Calu3 (cell line): ENCODE measurements around the gene RAB25. TPM values are rescaled to one million over a fixed set of nuclear protein-coding genes. Genes with fewer than 3 reads are reported as not detected.

ENCODE experiments used
- BruUV-seq: library from RNA; stranded (reverse); fragments of 400-500 nt; replicated peaks from 2 replicates; lab custom pipeline; 2021; lab: Mats Ljungman, UMichigan
- CTCF ChIA-PET: fragments of 300-600 bp; sonication (Branson Sonifier 250); formaldehyde crosslinking; loops from one replicate; lab custom pipeline; 2022; ENCODE audit warnings: antibody characterized with exemption; lab: Charles Lee
- DNase-seq: peaks from one replicate; pipeline ENCODE4 v3.0.0; 2022
- H3K27ac Mint-ChIP-seq: one replicate; pipeline ENCODE4 v1.8.0; 2022; ENCODE audit warnings: mixed read lengths; ENCODE audit not compliant: unreplicated experiment
- H3K27me3 Mint-ChIP-seq: one replicate; pipeline ENCODE4 v1.8.0; 2022; ENCODE audit warnings: mixed read lengths; ENCODE audit not compliant: unreplicated experiment
- H3K36me3 Mint-ChIP-seq: one replicate; pipeline ENCODE4 v1.8.0; 2022; ENCODE audit warnings: mild to moderate bottlenecking, moderate library complexity, mixed read lengths; ENCODE audit not compliant: insufficient read depth, unreplicated experiment
- H3K4me1 Mint-ChIP-seq: one replicate; pipeline ENCODE4 v1.8.0; 2022; ENCODE audit warnings: mild to moderate bottlenecking, low read depth, mixed read lengths; ENCODE audit not compliant: unreplicated experiment
- H3K4me3 Mint-ChIP-seq: one replicate; pipeline ENCODE4 v1.8.0; 2022; ENCODE audit warnings: mild to moderate bottlenecking, low read depth, moderate library complexity, mixed read lengths; ENCODE audit not compliant: unreplicated experiment
- H3K9me3 Mint-ChIP-seq: one replicate; pipeline ENCODE4 v1.8.0; 2022; ENCODE audit warnings: low read depth, mixed read lengths; ENCODE audit not compliant: unreplicated experiment
- CTCF ChIP-seq: fragments of 200-600 bp; IDR thresholded peaks from one replicate; pipeline ENCODE4 v1.8.0; 2022; ENCODE audit warnings: antibody characterized with exemption; ENCODE audit not compliant: unreplicated experiment
- intact Hi-C: fragments of 100-400 bp; cut with micrococcal nuclease; formaldehyde crosslinking; loops from one replicate; pipeline ENCODE4 v1.10.0; 2022; ENCODE audit not compliant: unreplicated experiment
- total RNA-seq: library from RNA; stranded (reverse); gene quantifications from 2 replicates; pipeline ENCODE4 v1.2.3, GENCODE V29; 2022

RAB25 gene
- total RNA-seq, 1 experiment from 2014 or later, result 182 TPM

GRCh38 chr1:156103521-156103947 lies 42.6 kb downstream of the RAB25 start:
- no peaks in the 10 kb centered on the region for H3K9me3 Mint-ChIP-seq
- CTCF ChIA-PET, result interaction anchor here (19.9 kb wide), 1 partner anchor 24 kb away, joined by 356 read pairs; no protein-coding TSS in a partner anchor
- no peak for TF ChIP-seq CTCF
- H3K27me3 Mint-ChIP-seq, result no peaks in the 10 kb centered on the region
- peak; percentile 54 for DNase-seq
- peaks cover 80% of the 10 kb centered on the region for H3K4me1 Mint-ChIP-seq
- intact Hi-C loops, result no loop called here
- BruUV-seq, result no TSS peak
- peak overlapping the region; percentile 64 for H3K4me3 Mint-ChIP-seq
- peak overlapping the region; percentile 89 for H3K27ac Mint-ChIP-seq
- peaks cover 36% of the 10 kb centered on the region for H3K36me3 Mint-ChIP-seq

GRCh38 chr1:156104065-156104810 lies 43.3 kb downstream of the RAB25 start:
- intact Hi-C loops, result no loop called here
- peak overlapping the region; percentile 89 for H3K27ac Mint-ChIP-seq
- H3K4me1 Mint-ChIP-seq, result peaks cover 84% of the 10 kb centered on the region
- peak; percentile 88 for DNase-seq
- TF ChIP-seq CTCF, result no peak
- CTCF ChIA-PET, result interaction anchor here (19.9 kb wide), 1 partner anchor 23 kb away, joined by 356 read pairs; no protein-coding TSS in a partner anchor
- H3K4me3 Mint-ChIP-seq, result peak overlapping the region; percentile 64
- H3K36me3 Mint-ChIP-seq, result peaks cover 38% of the 10 kb centered on the region
- no TSS peak for BruUV-seq
- H3K9me3 Mint-ChIP-seq, result no peaks in the 10 kb centered on the region
- H3K27me3 Mint-ChIP-seq, result no peaks in the 10 kb centered on the region

- Mint-ChIP-seq H3K4me1 (peaks cover 90% of the 10 kb centered on the region), H3K4me3 (peak overlapping the region; percentile 64), H3K36me3 (peaks cover 41% of the 10 kb centered on the region), H3K9me3 (no peaks in the 10 kb centered on the region), H3K27ac (peak overlapping the region; percentile 89), H3K27me3 (no peaks in the 10 kb centered on the region)
- no TSS peak for BruUV-seq
- CTCF ChIA-PET, result interaction anchor here (0.9 to 19.9 kb wide), 2 partner anchors 11 to 22 kb away, joined by 3 to 356 read pairs; no protein-coding TSS in a partner anchor
- DNase-seq, result no peak
- no peak for TF ChIP-seq CTCF
- intact Hi-C loops, result no loop called here
Measured at GRCh38 chr1:156104861-156105832, 44.2 kb downstream of the RAB25 start.
